GM12892 (cell line): ENCODE results near the gene COL15A1.

Source experiments
- DNase-seq: peaks from one replicate; pipeline ENCODE4 v3.0.0; 2011; ENCODE audit not compliant: insufficient read length
- FAIRE-seq: peaks from 2 replicates; lab custom pipeline; 2011; peaks lifted over from hg19 to GRCh38; lab: Jason Lieb, UNC
- POLR2A ChIP-seq: IDR thresholded peaks from 2 replicates; pipeline ENCODE4 v1.6.1; 2011; ENCODE audit warnings: low read depth, low read length, control low read depth
- POLR2AphosphoS5 ChIP-seq: IDR thresholded peaks from 2 replicates; pipeline ENCODE4 v1.6.1; 2011; ENCODE audit warnings: low read depth, low read length, control low read depth
- TAF1 ChIP-seq: IDR thresholded peaks from 2 replicates; pipeline ENCODE4 v1.6.1; 2011; ENCODE audit warnings: low read depth, mild to moderate bottlenecking, control low read depth, low read length, borderline replicate concordance

COL15A1 gene

DNA sequence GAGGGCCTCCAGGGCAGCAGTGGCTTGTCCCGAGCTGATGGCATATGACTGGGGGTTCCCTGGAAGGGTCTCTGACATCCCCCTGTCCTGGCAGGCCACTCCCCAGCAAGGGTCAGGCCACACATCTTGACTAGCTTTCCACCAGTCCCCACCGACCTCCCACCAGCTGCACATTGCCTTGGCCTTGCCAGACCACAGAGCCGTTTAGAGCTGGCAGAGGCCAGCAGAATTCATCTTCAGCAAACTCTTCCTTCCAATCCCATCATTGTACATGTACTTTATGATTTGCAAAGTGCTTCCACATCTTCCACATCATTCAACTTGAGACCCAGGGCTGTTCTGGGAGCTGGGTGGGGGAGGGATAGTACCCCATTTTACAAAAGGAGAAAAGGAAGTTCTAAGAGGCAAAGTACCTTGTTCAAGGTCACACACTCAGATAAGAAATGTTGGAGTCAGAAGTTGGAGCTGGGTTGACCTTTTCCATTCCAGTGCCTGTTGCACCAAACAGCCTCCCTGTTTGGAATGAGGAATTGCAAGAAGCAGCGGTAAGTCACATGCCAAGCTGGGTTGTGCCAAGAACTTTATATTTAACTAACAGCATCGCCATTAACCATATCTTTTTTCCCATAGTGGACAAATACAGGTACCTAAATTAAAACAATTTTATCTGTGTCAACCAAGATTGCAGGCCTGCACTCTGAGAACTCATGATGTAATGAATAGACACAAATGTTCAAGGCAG lies 25.8 kb upstream of the COL15A1 start:
- DNase-seq (no peak), FAIRE-seq (no peak)
- TF ChIP-seq POLR2A (no peak), POLR2AphosphoS5 (no peak), TAF1 (no peak)

DNA sequence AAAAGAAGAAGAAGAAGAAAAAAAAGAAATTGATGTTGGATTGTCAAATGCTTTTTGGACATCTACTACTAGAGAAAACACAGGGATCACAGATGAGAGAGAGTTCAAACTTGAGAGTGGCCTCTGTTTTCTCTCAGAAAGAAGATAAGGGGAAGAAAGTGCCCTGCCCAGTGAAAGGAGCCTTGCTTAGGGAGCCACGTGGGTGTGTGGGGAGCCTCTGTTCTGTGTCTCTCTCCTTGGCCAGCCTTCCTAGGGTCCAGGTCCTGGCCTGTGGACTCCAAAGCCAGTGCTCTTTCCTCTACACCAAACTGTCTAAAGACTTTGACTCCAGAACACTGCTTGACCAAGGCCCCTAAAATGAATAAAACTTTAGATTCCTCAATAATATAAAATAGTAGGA lies 22.0 kb upstream of the COL15A1 start:
- DNase-seq (no peak), FAIRE-seq (no peak)
- TF ChIP-seq POLR2A (no peak), POLR2AphosphoS5 (no peak), TAF1 (no peak)

DNA sequence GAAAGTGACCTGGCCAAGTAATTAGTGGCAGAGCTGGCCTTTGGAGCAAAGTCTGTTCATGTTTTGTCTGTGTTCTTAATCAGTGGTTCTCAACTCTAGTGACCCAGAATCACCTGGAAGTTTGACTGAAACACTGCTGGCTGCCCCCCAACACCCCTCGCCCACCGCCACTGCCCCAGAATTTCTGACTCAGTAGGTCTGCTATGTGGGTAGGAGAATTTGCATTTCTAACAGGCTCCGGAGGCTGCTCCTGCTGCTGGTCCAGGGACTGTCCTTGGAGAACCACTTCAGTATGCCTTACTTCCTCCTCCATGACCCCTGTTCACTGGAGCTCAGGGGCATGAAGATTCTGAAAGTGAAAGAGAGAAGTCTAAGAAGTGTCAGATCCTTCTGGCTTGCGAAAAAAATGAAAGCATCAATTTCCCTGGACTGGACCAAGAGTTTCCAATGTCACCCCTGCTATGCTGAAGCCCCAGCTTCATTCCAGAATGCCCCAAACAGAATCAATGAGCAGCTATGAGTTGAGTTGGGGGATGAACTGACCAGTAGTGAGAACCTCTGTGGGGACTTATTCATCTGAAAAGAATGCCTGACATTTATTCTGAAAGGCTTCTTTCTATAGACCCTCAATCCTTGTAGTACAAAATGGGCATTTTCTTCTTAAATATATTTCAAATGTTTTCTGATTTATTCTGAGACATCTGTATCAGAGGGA lies 20.8 kb upstream of the COL15A1 start:
- DNase-seq (no peak), FAIRE-seq (no peak)
- no peak for TF ChIP-seq TAF1
- TF ChIP-seq POLR2A: no peak
- TF ChIP-seq POLR2AphosphoS5: no peak

DNA sequence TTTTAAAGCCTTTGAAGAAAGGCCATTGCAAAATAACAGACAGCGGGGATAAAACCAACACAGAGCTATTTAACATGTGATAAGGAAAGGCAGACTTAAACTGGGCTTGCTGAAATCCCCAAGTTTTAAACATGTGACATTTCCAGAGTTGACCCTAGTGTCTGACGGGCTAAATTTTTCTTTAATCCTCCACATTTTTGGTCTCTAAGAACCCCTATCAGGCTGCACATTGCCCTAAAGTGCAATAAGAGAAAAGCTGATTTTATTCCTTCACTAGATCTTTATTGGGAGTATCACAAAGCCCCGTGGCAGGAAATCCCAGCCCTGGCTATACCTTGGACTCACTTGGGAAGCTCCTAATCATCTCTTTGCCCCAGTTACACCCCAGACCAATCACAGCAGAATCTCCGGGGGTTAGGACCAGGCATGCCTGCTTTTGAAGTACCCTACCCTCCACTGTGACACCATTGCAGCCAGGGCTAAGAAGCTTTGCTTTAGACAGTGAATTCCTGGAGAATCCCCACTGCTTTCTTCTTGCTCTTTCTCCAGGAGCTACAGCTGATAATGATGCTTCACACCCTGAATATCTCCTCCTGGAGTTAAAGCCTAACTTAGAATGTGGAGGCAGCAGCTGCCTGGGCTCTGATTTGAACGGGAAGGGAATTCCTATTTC lies 20.1 kb upstream of the COL15A1 start:
- no peak for DNase-seq
- FAIRE-seq: no peak
- TF ChIP-seq POLR2AphosphoS5: no peak
- TF ChIP-seq TAF1: no peak
- no peak for TF ChIP-seq POLR2A

DNA sequence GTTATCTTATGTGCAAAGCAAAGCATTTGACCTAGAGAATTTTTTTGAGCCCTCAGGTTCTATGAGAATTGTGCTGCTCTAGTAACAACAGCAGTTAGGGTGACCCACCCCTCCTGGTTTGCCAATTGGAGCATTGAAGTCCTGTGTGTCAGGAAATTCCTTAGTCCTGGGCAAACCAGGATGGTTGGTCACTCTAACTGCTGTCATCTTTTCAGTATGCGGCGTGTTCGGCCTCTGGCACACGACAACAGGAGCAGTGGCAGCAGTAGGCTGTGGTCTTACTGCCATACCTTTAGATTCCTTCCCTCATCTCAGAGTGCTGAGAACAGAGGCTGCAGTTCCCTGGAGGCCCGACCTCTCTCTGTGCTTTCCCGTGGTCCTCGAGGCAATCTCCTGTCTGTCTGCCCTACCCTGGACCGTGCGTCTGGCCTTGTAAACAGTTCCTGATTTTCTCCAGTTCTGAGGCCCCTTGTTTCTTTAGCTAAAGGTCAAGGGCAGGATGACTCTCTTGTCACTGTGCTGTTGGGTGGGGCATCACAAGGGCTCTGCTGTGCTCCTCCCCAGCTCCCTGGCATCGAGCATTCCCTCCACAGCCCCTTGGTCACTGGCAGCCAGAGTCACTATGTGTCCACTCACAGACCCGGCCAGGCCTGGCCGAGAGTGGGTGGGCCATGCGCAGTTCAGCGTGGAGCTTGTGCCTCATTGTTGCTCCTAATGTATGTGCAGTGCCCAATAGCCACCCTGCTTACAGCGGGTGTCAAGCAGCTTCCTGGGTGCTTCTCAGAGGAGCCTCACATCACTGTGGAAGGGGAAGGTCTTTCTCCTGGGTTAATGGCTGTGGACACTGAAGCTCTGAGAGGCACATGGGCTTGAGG lies 18.5 kb upstream of the COL15A1 start:
- TF ChIP-seq TAF1: no peak
- FAIRE-seq (no peak), DNase-seq (no peak)

DNA sequence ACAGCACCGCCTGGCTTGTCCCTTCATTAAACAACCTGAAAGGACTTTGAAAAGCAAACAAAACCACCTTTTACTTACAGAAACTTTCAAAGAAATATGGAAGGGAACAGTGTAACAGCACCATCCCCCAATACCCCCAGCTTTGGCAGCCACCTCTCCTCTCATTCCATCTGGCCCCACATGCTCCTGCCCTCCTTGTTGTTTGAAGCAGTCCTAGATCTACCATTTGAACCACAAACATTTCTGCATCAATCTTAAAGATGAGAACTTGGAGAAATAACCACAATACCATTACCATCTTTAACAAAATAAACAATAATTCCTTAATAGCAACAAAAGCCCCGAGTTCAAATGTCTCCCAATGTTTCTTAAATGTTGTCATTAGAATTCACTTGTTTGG lies 17.8 kb upstream of the COL15A1 start:
- TF ChIP-seq POLR2AphosphoS5: no peak
- no peak for TF ChIP-seq TAF1
- TF ChIP-seq POLR2A: no peak
- DNase-seq (no peak), FAIRE-seq (no peak)

DNA sequence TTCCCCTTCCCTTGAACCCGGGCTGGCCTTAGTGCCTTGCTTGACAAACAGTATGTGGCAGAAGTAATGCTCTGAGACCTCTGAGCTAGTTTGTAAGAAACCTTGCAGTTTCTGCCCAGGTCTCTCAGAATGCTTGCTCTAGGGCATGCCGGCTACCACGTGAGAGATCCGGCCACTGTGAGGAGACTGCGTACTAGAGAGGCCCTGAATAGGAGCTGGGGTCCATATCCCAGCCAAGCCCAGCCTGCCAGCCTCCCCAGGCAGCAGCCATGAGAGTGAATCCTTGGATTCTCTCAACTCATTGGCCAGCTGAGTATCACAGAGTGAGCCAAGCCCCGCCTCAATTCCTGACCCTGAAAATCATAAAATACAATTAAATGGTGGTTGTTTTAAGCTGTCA lies 16.0 kb upstream of the COL15A1 start:
- no peak for TF ChIP-seq POLR2AphosphoS5
- no peak for TF ChIP-seq TAF1
- no peak for TF ChIP-seq POLR2A
- no peak for DNase-seq
- FAIRE-seq: no peak

DNA sequence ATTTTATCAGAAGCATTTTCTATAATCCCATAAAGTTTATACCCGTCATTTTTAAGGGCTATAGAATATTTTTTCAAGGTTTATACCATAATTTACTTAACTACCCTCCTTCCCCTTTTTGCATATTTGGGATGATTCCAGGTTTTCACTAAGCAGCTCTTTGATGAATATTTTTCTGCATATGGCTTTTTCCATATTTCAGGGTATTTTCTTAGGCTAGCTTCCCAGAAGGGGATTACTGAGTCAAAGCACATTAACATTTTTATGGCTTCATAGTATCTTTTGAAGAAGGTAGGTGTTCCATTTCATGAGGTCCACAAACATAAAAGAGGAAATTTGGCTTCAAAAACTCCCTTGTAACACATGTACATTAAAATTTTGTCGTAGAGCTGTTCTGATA lies 14.6 kb upstream of the COL15A1 start:
- TF ChIP-seq POLR2AphosphoS5: no peak
- no peak for TF ChIP-seq TAF1
- no peak for TF ChIP-seq POLR2A
- DNase-seq (no peak), FAIRE-seq (no peak)

DNA sequence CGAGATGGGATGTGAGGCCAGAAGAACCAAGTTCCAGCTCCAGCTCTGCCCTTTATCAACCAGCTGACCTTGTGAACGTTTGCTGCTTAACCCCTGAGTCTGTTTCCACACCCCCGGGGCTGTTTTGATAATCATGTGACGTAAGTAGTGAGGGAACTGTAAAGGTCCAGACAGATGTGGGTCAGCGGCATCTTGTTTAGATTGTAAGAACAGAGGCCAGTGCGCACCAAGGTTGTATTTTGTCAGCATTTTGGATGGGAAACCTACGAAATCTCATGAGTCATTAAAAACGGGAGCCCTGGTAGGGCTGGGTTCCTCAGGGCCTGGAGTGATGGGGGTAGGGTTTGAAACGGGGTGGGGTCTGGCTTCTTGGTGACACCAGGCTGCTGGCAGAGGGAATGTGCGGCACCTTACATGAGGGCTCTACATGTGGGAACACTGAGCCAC lies 13.8 kb upstream of the COL15A1 start:
- DNase-seq (no peak), FAIRE-seq (no peak)
- TF ChIP-seq POLR2AphosphoS5: no peak
- TF ChIP-seq POLR2A: no peak
- no peak for TF ChIP-seq TAF1

DNA sequence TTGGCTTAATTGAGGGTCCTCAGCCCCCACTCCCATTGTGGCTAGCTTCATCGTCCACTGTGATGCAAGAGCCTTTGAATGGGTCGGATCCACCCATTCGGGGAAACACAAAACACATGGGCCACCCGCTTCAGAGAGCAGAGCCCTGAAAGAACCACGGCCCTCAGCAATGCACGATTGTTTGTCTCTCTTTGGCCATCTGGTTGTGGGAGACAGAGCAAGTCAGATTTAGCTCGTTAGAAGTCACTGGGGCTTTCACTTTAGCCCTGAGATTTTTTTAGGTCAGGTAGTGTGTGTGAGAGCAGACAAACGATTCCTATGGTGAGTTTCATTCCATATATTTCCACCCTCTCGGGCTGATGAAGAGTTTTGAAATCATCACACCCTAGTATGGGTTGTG lies 12.9 kb upstream of the COL15A1 start:
- FAIRE-seq (no peak), DNase-seq (no peak)
- TF ChIP-seq POLR2AphosphoS5 (no peak), TAF1 (no peak)

DNA sequence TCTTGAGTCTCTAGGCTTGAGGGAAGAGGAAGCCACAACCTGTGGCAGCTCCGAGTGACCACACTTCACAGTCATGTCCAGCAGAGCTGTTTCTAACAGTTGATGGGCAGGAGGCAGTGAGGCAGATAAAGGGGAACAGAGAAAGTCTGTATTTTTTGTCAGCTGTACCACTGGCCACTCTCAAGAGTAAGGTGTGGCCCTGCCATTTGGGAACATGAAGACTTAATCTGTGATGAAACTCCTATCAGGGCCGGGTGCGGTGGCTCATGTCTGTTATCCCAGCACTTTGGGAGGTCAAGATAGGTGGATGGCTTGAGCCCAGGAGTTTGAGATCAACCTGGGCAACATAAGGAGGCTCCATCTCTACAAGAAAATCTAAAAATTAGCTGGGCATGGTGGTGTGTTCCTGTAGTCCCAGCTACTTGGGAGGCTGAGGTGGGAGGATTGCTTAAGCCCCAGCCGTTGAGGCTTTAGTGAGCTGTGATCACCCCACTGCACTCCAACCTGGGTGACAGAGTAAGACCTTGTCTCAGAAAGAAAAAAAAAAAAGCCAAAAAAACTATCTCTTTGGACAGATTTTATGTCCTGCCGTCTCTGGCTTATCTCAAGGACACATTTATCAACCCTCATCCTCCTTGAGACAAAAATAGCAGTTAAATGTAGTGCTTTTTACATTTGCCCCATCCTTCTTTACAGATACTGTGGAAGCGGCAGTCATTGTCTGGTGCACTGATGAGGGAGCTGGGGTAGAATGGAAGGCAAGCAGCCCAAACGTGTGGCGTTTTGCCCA lies 11.9 kb upstream of the COL15A1 start:
- no peak for DNase-seq
- no peak for TF ChIP-seq TAF1
- no peak for TF ChIP-seq POLR2AphosphoS5
- TF ChIP-seq POLR2A: no peak
- no peak for FAIRE-seq
